Nephron progenitor cell (in vitro differentiated cells): Measurements from ENCODE around the gene ATP11A.
A peak's percentile ranks its signal among the peaks of the same experiment; 100 is the strongest.

Experiments used
- DNase-seq: peaks from one replicate; pipeline ENCODE4 v3.0.0; 2021
- H3K27ac Mint-ChIP-seq: 2 replicates; pipeline ENCODE4 v1.8.0; 2021; ENCODE audit warnings: mild to moderate bottlenecking, moderate library complexity, mixed read lengths
- H3K27me3 Mint-ChIP-seq: 2 replicates; pipeline ENCODE4 v1.8.0; 2021; ENCODE audit warnings: mild to moderate bottlenecking, low read depth, mixed read lengths; ENCODE audit not compliant: poor library complexity
- H3K36me3 Mint-ChIP-seq: 2 replicates; pipeline ENCODE4 v1.8.0; 2021; ENCODE audit warnings: low read depth, mixed read lengths
- H3K4me1 Mint-ChIP-seq: 2 replicates; pipeline ENCODE4 v1.8.0; 2021; ENCODE audit warnings: mixed read lengths
- H3K4me3 Mint-ChIP-seq: 2 replicates; pipeline ENCODE4 v1.8.0; 2021; ENCODE audit warnings: mild to moderate bottlenecking, moderate library complexity, mixed read lengths
- H3K9me3 Mint-ChIP-seq: 2 replicates; pipeline ENCODE4 v1.8.0; 2021; ENCODE audit warnings: mild to moderate bottlenecking, moderate library complexity, mixed read lengths
- CTCF ChIP-seq: fragments of 200-600 bp; sonication (generic); IDR thresholded peaks from 2 replicates; pipeline ENCODE4 v1.5.0; 2021; ENCODE audit warnings: antibody characterized with exemption

ATP11A gene

GRCh38 chr13:112686987-112687386 lies 2.9 kb upstream of the ATP11A start:
- DNase-seq, result no peak

GRCh38 chr13:112687836-112688559 lies 1.8 kb upstream of the ATP11A start:
- TF ChIP-seq CTCF, result no peak
- H3K4me3 Mint-ChIP-seq, result peak overlapping the region; percentile 77
- peaks cover 6% of the 10 kb centered on the region for H3K27me3 Mint-ChIP-seq
- no peaks in the 10 kb centered on the region for H3K36me3 Mint-ChIP-seq
- no peaks in the 10 kb centered on the region for H3K9me3 Mint-ChIP-seq
- peak overlapping the region; percentile 59 for H3K27ac Mint-ChIP-seq
- H3K4me1 Mint-ChIP-seq, result peaks cover 50% of the 10 kb centered on the region
- DNase-seq, result no peak

More at GRCh38 chr13:112686987-112687386, 2.9 kb upstream of the ATP11A start:
- H3K36me3 Mint-ChIP-seq, result no peaks in the 10 kb centered on the region
- H3K9me3 Mint-ChIP-seq, result no peaks in the 10 kb centered on the region
- H3K27me3 Mint-ChIP-seq, result peaks cover 6% of the 10 kb centered on the region
- H3K4me1 Mint-ChIP-seq, result peaks cover 40% of the 10 kb centered on the region
- H3K4me3 Mint-ChIP-seq, result no peak overlapping the region
- no peak for TF ChIP-seq CTCF
- H3K27ac Mint-ChIP-seq, result no peak overlapping the region

GRCh38 chr13:112688560-112689302 lies 1.1 kb upstream of the ATP11A start:
- no peak for TF ChIP-seq CTCF
- no peak for DNase-seq
- peak overlapping the region; percentile 77 for H3K4me3 Mint-ChIP-seq
- H3K4me1 Mint-ChIP-seq, result peaks cover 56% of the 10 kb centered on the region
- no peaks in the 10 kb centered on the region for H3K36me3 Mint-ChIP-seq
- peaks cover 6% of the 10 kb centered on the region for H3K27me3 Mint-ChIP-seq
- H3K27ac Mint-ChIP-seq, result peak overlapping the region; percentile 59
- H3K9me3 Mint-ChIP-seq, result no peaks in the 10 kb centered on the region

GRCh38 chr13:112690283-112690929 lies 568 bp downstream of the ATP11A start:
- H3K4me1 Mint-ChIP-seq, result peaks cover 58% of the 10 kb centered on the region
- H3K27ac Mint-ChIP-seq, result peak overlapping the region; percentile 94
- H3K27me3 Mint-ChIP-seq, result no peaks in the 10 kb centered on the region
- peak; percentile 64 for DNase-seq
- no peaks in the 10 kb centered on the region for H3K9me3 Mint-ChIP-seq
- no peak for TF ChIP-seq CTCF
- H3K4me3 Mint-ChIP-seq, result peak overlapping the region; percentile 95
- H3K36me3 Mint-ChIP-seq, result peaks cover 3% of the 10 kb centered on the region

- peaks cover 6% of the 10 kb centered on the region for H3K36me3 Mint-ChIP-seq
- DNase-seq, result no peak
- no peaks in the 10 kb centered on the region for H3K27me3 Mint-ChIP-seq
- H3K4me3 Mint-ChIP-seq, result peak overlapping the region; percentile 95
- peaks cover 58% of the 10 kb centered on the region for H3K4me1 Mint-ChIP-seq
- no peaks in the 10 kb centered on the region for H3K9me3 Mint-ChIP-seq
- TF ChIP-seq CTCF, result no peak
- H3K27ac Mint-ChIP-seq, result peak overlapping the region; percentile 64
Measured at GRCh38 chr13:112692104-112692503, 2.3 kb downstream of the ATP11A start.
